H1 (cell line): ENCODE measurements around the gene DYSF. TPM values are rescaled to one million over a fixed set of nuclear protein-coding genes. Genes with fewer than 3 reads are reported as not detected.

Experiments
- CTCF ChIA-PET: fragments of 300-600 bp; sonication (Branson Sonifier 250); formaldehyde crosslinking; loops from one replicate; lab custom pipeline; 2021; ENCODE audit not compliant: partially characterized antibody; lab: Charles Lee
- POLR2A ChIA-PET: fragments of 300-600 bp; sonication (Branson Sonifier 250); formaldehyde crosslinking; loops from one replicate; lab custom pipeline; 2021; ENCODE audit warnings: inconsistent platforms; ENCODE audit not compliant: partially characterized antibody; lab: Charles Lee
- DNase-seq, 2 experiments: peaks; one replicate each; pipeline versions ENCODE4 v3.0.0 to v3.0.0-alpha.2; 2010 to 2022; ENCODE audit warnings: low spot score in 2 of 2, low read depth in 1 of 2, mixed read lengths in 1 of 2
- FAIRE-seq: peaks from 2 replicates; lab custom pipeline; 2011; peaks lifted over from hg19 to GRCh38; lab: Jason Lieb, UNC
- H2AFZ ChIP-seq: 2 replicates; pipeline ENCODE4 v1.8.1; 2012; ENCODE audit warnings: low read length, inconsistent platforms
- H2AK5ac ChIP-seq: 2 replicates; pipeline ENCODE4 v1.6.1; 2013; ENCODE audit warnings: low read depth, low read length
- H2BK120ac ChIP-seq: replicated peaks from 2 replicates; pipeline ENCODE3; 2013; ENCODE audit warnings: low read depth, low read length, inconsistent platforms
- H2BK12ac ChIP-seq: 2 replicates; pipeline ENCODE4 v1.6.1; 2013; ENCODE audit warnings: low read depth, low read length
- H2BK15ac ChIP-seq: 2 replicates; pipeline ENCODE4 v1.6.1; 2013; ENCODE audit warnings: low read length
- H2BK20ac ChIP-seq: 2 replicates; pipeline ENCODE4 v1.6.1; 2013; ENCODE audit warnings: low read length
- H2BK5ac ChIP-seq: 2 replicates; pipeline ENCODE4 v1.6.1; 2013; ENCODE audit warnings: low read depth, low read length
- H3K14ac ChIP-seq: 2 replicates; pipeline ENCODE4 v1.6.1; 2013; ENCODE audit warnings: inconsistent platforms; ENCODE audit not compliant: insufficient read length
- H3K18ac ChIP-seq: 2 replicates; pipeline ENCODE4 v1.6.1; 2013; ENCODE audit warnings: low read length; ENCODE audit errors: extremely low read depth
- H3K23ac ChIP-seq: 2 replicates; pipeline ENCODE4 v1.6.1; 2013; ENCODE audit warnings: inconsistent platforms; ENCODE audit not compliant: insufficient read length
- H3K23me2 ChIP-seq: 2 replicates; pipeline ENCODE4 v1.6.1; 2013; ENCODE audit warnings: low read depth, low read length
- H3K27ac ChIP-seq: 2 replicates; pipeline ENCODE4 v1.6.1; 2011; ENCODE audit warnings: low read depth, low read length, inconsistent platforms
- H3K27me3 ChIP-seq, 4 experiments: replicated peaks in 1 of 4; 1 replicate in 1 of 4; 2 replicates in 3 of 4; pipeline versions ENCODE4 v1.6.1 to v1.8.1; 2011 to 2013; ENCODE audit warnings: low read length in 3 of 4, mild to moderate bottlenecking in 3 of 4, inconsistent platforms in 2 of 4, mixed read lengths in 2 of 4, moderate library complexity in 1 of 4; ENCODE audit not compliant: control insufficient read depth in 3 of 4, insufficient read depth in 3 of 4; ENCODE audit errors: extremely low read depth in 1 of 4
- H3K36me3 ChIP-seq, 4 experiments: 2 replicates each; pipeline versions ENCODE4 v1.6.1 to v1.8.1; 2011 to 2013; ENCODE audit warnings: mild to moderate bottlenecking in 4 of 4, low read length in 3 of 4, moderate library complexity in 2 of 4, control low read depth in 1 of 4, inconsistent platforms in 1 of 4; ENCODE audit not compliant: insufficient read depth in 4 of 4, control insufficient read depth in 2 of 4
- H3K4ac ChIP-seq: replicated peaks from 2 replicates; pipeline ENCODE3; 2013; ENCODE audit warnings: low read length, low read depth, mixed read lengths, inconsistent platforms; ENCODE audit not compliant: insufficient read length
- H3K4me1 ChIP-seq, 4 experiments: replicated peaks in 1 of 4; 1 replicate in 1 of 4; 2 replicates in 3 of 4; pipeline versions ENCODE4 v1.6.1 to v1.8.1; 2011 to 2013; ENCODE audit warnings: low read length in 3 of 4, inconsistent platforms in 2 of 4, mixed read lengths in 1 of 4; ENCODE audit not compliant: insufficient read depth in 4 of 4, control insufficient read depth in 3 of 4
- H3K4me2 ChIP-seq, 2 experiments: 2 replicates each; pipeline versions ENCODE4 v1.6.1 to v1.8.1; 2011 to 2013; ENCODE audit warnings: low read depth in 2 of 2, low read length in 2 of 2, control low read depth in 1 of 2, inconsistent platforms in 1 of 2, mild to moderate bottlenecking in 1 of 2; ENCODE audit not compliant: insufficient read depth in 1 of 2
- H3K4me3 ChIP-seq, 4 experiments: fragments of 200-600, 300-600 bp in 1 of 4; sonication (generic), shearing (Covaris generic), sonication (Bioruptor Twin) in 1 of 4; 2 replicates each; pipeline versions ENCODE4 v1.5.1 to v1.8.1; 2011 to 2016; ENCODE audit warnings: low read length in 4 of 4, low read depth in 3 of 4, control low read depth in 2 of 4, inconsistent platforms in 2 of 4, mild to moderate bottlenecking in 2 of 4, mixed read lengths in 1 of 4, moderate library complexity in 1 of 4; ENCODE audit not compliant: insufficient read depth in 2 of 4; ENCODE audit errors: extremely low read depth in 1 of 4
- H3K56ac ChIP-seq: replicated peaks from 2 replicates; pipeline ENCODE3; 2013; ENCODE audit warnings: low read depth, mild to moderate bottlenecking, mixed read lengths, low read length, inconsistent platforms; ENCODE audit not compliant: insufficient read length
- H3K79me1 ChIP-seq: 2 replicates; pipeline ENCODE4 v1.6.1; 2013; ENCODE audit warnings: low read depth, low read length, control low read depth
- H3K79me2 ChIP-seq, 2 experiments: 2 replicates each; pipeline versions ENCODE4 v1.6.1 to v1.8.1; 2012 to 2013; ENCODE audit warnings: low read length in 2 of 2, mild to moderate bottlenecking in 2 of 2, inconsistent platforms in 1 of 2; ENCODE audit not compliant: insufficient read depth in 2 of 2, control insufficient read depth in 1 of 2
- H3K9ac ChIP-seq, 4 experiments: replicated peaks in 1 of 4; 1 replicate in 1 of 4; 2 replicates in 3 of 4; pipeline versions ENCODE4 v1.6.1 to v1.8.1; 2011 to 2013; ENCODE audit warnings: low read depth in 3 of 4, low read length in 3 of 4, control low read depth in 2 of 4, mild to moderate bottlenecking in 2 of 4, moderate library complexity in 2 of 4, inconsistent platforms in 1 of 4; ENCODE audit errors: extremely low read depth in 1 of 4
- H3K9me3 ChIP-seq, 2 experiments: 2 replicates each; pipeline versions ENCODE4 v1.6.1 to v1.8.1; 2012 to 2013; ENCODE audit warnings: mild to moderate bottlenecking in 2 of 2, moderate library complexity in 2 of 2, control low read depth in 1 of 2, inconsistent platforms in 1 of 2, low read depth in 1 of 2, low read length in 1 of 2, mixed read lengths in 1 of 2; ENCODE audit not compliant: insufficient read depth in 2 of 2
- H4K20me1 ChIP-seq, 2 experiments: replicated peaks in 1 of 2; 2 replicates each; pipeline versions ENCODE3 to v1.8.1; 2011 to 2013; ENCODE audit warnings: inconsistent platforms in 2 of 2, low read length in 2 of 2, mild to moderate bottlenecking in 1 of 2; ENCODE audit not compliant: insufficient read depth in 2 of 2, control insufficient read depth in 1 of 2
- H4K5ac ChIP-seq: 2 replicates; pipeline ENCODE4 v1.6.1; 2013; ENCODE audit warnings: low read length, low read depth, mixed read lengths, inconsistent platforms; ENCODE audit not compliant: insufficient read length
- H4K8ac ChIP-seq: 2 replicates; pipeline ENCODE4 v1.8.0; 2013; ENCODE audit warnings: mild to moderate bottlenecking, moderate library complexity, low read length, inconsistent platforms; ENCODE audit not compliant: insufficient read depth; ENCODE audit errors: extremely low read depth
- H4K91ac ChIP-seq: replicated peaks from 2 replicates; pipeline ENCODE3; 2013; ENCODE audit warnings: low read length, mixed read lengths, inconsistent platforms; ENCODE audit not compliant: insufficient read length
- CHD2 ChIP-seq: IDR thresholded peaks from 2 replicates; pipeline ENCODE4 v1.6.1; 2012; ENCODE audit warnings: low read length, improper control_type of control experiment
- CREB1 ChIP-seq: IDR thresholded peaks from 2 replicates; pipeline ENCODE4 v1.6.1; 2012; ENCODE audit warnings: inconsistent platforms
- GTF2F1 ChIP-seq: IDR thresholded peaks from 2 replicates; pipeline ENCODE4 v1.6.1; 2012; ENCODE audit warnings: low read depth, low read length, improper control_type of control experiment, borderline replicate concordance
- KDM4A ChIP-seq: IDR thresholded peaks from one replicate; pipeline ENCODE4 v1.7.1; 2012; ENCODE audit warnings: low read depth, mild to moderate bottlenecking, moderate library complexity, low read length, inconsistent platforms; ENCODE audit not compliant: severe bottlenecking
- KDM5A ChIP-seq: fragments of 200-600 bp; IDR thresholded peaks from 2 replicates; pipeline ENCODE4 v1.7.1; 2012; ENCODE audit warnings: mild to moderate bottlenecking, low read length, inconsistent platforms, mixed read lengths
- MAFK ChIP-seq: IDR thresholded peaks from 2 replicates; pipeline ENCODE4 v1.6.1; 2012; ENCODE audit warnings: low read depth, mild to moderate bottlenecking, improper control_type of control experiment, low read length
- SIRT6 ChIP-seq: IDR thresholded peaks from one replicate; pipeline ENCODE4 v1.7.1; 2012; ENCODE audit warnings: low read length, inconsistent platforms
- SP2 ChIP-seq: IDR thresholded peaks from 2 replicates; pipeline ENCODE4 v1.6.1; 2012; ENCODE audit warnings: mild to moderate bottlenecking, low read length, inconsistent platforms
- ZNF274 ChIP-seq: IDR thresholded peaks from 2 replicates; pipeline ENCODE4 v1.7.0; 2012; ENCODE audit warnings: low read length, borderline replicate concordance; ENCODE audit errors: extremely low read depth
- WGBS, 2 experiments: shearing (Covaris generic) in 1 of 2; methylation state at CpG; one replicate each; pipeline versions ENCODE4 v1.1.6 to v1.1.7; 2013 to 2015; ENCODE audit warnings: low lambda C conversion rate in 2 of 2, mixed read lengths in 2 of 2, inconsistent platforms in 1 of 2, low coverage in 1 of 2, missing lambda C conversion rate in 1 of 2; ENCODE audit not compliant: insufficient replicate concordance in 2 of 2, insufficient coverage in 1 of 2, insufficient read length in 1 of 2; ENCODE audit errors: extremely low coverage in 1 of 2, missing lambda C conversion rate in 1 of 2; 5-methylcytosine and 5-hydroxymethylcytosine counted together
- polyA plus RNA-seq, 7 experiments: library from polyadenylated mRNA; depleted of rRNA in 3 of 7; stranded (reverse) in 5 of 7; unstranded in 2 of 7; fragments of >200 nt in 5 of 7; fragments of 200-250 nt in 2 of 7; gene quantifications; 1 replicate in 5 of 7; 2 replicates in 1 of 7; 4 replicates in 1 of 7; pipeline versions ENCODE4 v1.2.1 to v1.2.3, GENCODE V29; 2011 to 2013; ENCODE audit warnings: missing spikeins in 2 of 7, mixed read lengths in 2 of 7
- total RNA-seq: library from RNA; stranded (reverse); fragmentation: NEBNext Ultra II Directional; extraction: Animal tissue kit (Norgen Biotek cat#: 25700); gene quantifications from 2 replicates; pipeline ENCODE4 v1.2.1, GENCODE V29; 2021
- TF ChIP-seq, protein P1 (sequence below): IDR thresholded peaks from 2 replicates; pipeline ENCODE4 v1.6.1; 2011; ENCODE audit warnings: low read length, improper control_type of control experiment
- TF ChIP-seq, protein P2 (sequence below): IDR thresholded peaks from 2 replicates; pipeline ENCODE4 v1.6.1; 2011; ENCODE audit warnings: low read depth, mild to moderate bottlenecking, low read length; ENCODE audit not compliant: insufficient read depth

The DYSF gene
- total and polyA plus RNA-seq, 2 of the 8 experiments (the other 6 are each of a cell fraction or from before 2014, with no cell fraction given): 5.8 to 7.1 TPM

DNA sequence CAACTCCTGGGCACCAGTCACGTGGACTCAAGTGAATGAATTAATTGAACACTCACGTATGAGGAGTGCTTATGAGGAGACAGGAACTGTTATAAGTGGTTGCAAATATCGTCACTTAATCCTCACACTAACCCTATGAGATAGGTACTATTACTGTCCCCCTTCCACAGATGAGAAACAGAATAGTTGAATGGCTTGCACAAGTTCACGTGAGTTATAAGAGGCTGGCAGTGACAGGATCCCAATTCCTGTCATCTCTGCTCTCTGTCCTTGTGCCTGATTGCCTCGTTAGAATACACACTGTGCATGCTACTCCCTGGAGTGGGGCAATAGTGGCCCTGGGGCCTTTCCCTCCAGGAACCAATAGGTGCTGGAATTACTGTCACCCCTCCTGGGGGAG is 253.5 kb downstream of the DYSF start:
- no peak for TF ChIP-seq MAFK
- no peak for TF ChIP-seq SP2
- TF ChIP-seq ZNF274: no peak
- TF ChIP-seq KDM5A: no peak
- TF ChIP-seq SIRT6: no peak
- no peak for TF ChIP-seq CREB1
- no peak for TF ChIP-seq KDM4A
- no peak for TF ChIP-seq GTF2F1
- TF ChIP-seq, protein P1, sequence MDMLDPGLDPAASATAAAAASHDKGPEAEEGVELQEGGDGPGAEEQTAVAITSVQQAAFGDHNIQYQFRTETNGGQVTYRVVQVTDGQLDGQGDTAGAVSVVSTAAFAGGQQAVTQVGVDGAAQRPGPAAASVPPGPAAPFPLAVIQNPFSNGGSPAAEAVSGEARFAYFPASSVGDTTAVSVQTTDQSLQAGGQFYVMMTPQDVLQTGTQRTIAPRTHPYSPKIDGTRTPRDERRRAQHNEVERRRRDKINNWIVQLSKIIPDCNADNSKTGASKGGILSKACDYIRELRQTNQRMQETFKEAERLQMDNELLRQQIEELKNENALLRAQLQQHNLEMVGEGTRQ: no peak
- TF ChIP-seq, protein P2, sequence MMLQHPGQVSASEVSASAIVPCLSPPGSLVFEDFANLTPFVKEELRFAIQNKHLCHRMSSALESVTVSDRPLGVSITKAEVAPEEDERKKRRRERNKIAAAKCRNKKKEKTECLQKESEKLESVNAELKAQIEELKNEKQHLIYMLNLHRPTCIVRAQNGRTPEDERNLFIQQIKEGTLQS: no peak
- no peak for TF ChIP-seq CHD2
- Histone ChIP-seq H3K79me1 (no peaks in the 10 kb centered on the region), H3K14ac (no peak overlapping the region), H2BK15ac (no peak overlapping the region), H3K9me3 (no peaks in the 10 kb centered on the region), H4K8ac (no peak overlapping the region), H2BK5ac (no peak overlapping the region), H3K27me3 (no peaks in the 10 kb centered on the region), H2BK120ac (no peak overlapping the region), H2AFZ (no peak overlapping the region), H3K79me2 (no peaks in the 10 kb centered on the region), H3K4me1 (no peaks in the 10 kb centered on the region), H3K9ac (no peak overlapping the region), H4K91ac (no peak overlapping the region), H3K4me2 (no peak overlapping the region), H3K23ac (no peak overlapping the region), H4K20me1 (no peaks in the 10 kb centered on the region), H3K27ac (no peak overlapping the region), H3K56ac (no peak overlapping the region), H2AK5ac (no peak overlapping the region), H3K18ac (no peak overlapping the region), H4K5ac (no peak overlapping the region), H3K4ac (no peak overlapping the region), H2BK20ac (no peak overlapping the region), H3K36me3 (no peaks in the 10 kb centered on the region; a peak in 1 of 8 replicates), H3K4me3 (no peak overlapping the region), H3K23me2 (no peaks in the 10 kb centered on the region), H2BK12ac (no peak overlapping the region)
- FAIRE-seq (no peak), DNase-seq (no peak)
- WGBS, 2 experiments: 83% methylated on average over 5 of the region's 5 CpGs; no CpG with 5 or more reads in 1 of the 2 experiments
- CTCF ChIA-PET: no interaction called here
- POLR2A ChIA-PET: no interaction called here
